Smooth muscle cell (in vitro differentiated cells): Measurements from ENCODE around the gene PCAT7. TPM values are rescaled to one million over a fixed set of nuclear protein-coding genes. Genes with fewer than 3 reads are reported as not detected.

Experiments used
- DNase-seq: peaks from one replicate; lab custom pipeline; 2025; ENCODE audit not compliant: unreplicated experiment; lab: John Stamatoyannopoulos, UW
- H2AFZ ChIP-seq: fragments of 200-600 bp; sonication (generic); 2 replicates; pipeline ENCODE4 v1.6.0; 2016; ENCODE audit warnings: antibody characterized with exemption, low read depth, mild to moderate bottlenecking
- H3F3A ChIP-seq: fragments of 200-600 bp; sonication (generic); 2 replicates; pipeline ENCODE4 v1.6.0; 2017; ENCODE audit warnings: antibody characterized with exemption, low read depth
- H3K27ac ChIP-seq: fragments of 200-600 bp; sonication (generic); 2 replicates; pipeline ENCODE4 v1.5.1; 2016; ENCODE audit warnings: low read depth, mild to moderate bottlenecking
- H3K27me3 ChIP-seq: fragments of 200-600 bp; sonication (generic); 2 replicates; pipeline ENCODE4 v1.6.1; 2016; ENCODE audit warnings: low read depth, mild to moderate bottlenecking
- H3K36me3 ChIP-seq: fragments of 200-600 bp; sonication (generic); 2 replicates; pipeline ENCODE4 v1.5.1; 2016; ENCODE audit warnings: low read depth
- H3K4me1 ChIP-seq: fragments of 200-600 bp; sonication (generic); 2 replicates; pipeline ENCODE4 v1.5.1; 2016; ENCODE audit warnings: low read depth
- H3K4me2 ChIP-seq: fragments of 200-600 bp; sonication (generic); 2 replicates; pipeline ENCODE4 v1.6.0; 2016; ENCODE audit warnings: mild to moderate bottlenecking
- H3K4me3 ChIP-seq: fragments of 200-600 bp; sonication (generic); 2 replicates; pipeline ENCODE4 v1.5.1; 2016; ENCODE audit warnings: mild to moderate bottlenecking
- H3K79me2 ChIP-seq: fragments of 200-600 bp; sonication (generic); 2 replicates; pipeline ENCODE4 v1.6.0; 2016; ENCODE audit warnings: low read depth, mild to moderate bottlenecking
- H3K9ac ChIP-seq: fragments of 200-600 bp; sonication (generic); 2 replicates; pipeline ENCODE4 v1.6.0; 2016; ENCODE audit warnings: low read depth
- H3K9me3 ChIP-seq: fragments of 200-600 bp; sonication (generic); replicated peaks from 2 replicates; pipeline ENCODE4 v1.5.1; 2016; ENCODE audit warnings: low read depth
- H4K20me1 ChIP-seq: fragments of 200-600 bp; sonication (generic); 2 replicates; pipeline ENCODE4 v1.6.0; 2016; ENCODE audit warnings: low read depth
- WGBS: methylation state at CpG from one replicate; pipeline ENCODE4 v1.1.7; 2016; ENCODE audit warnings: low lambda C conversion rate; 5-methylcytosine and 5-hydroxymethylcytosine counted together
- polyA plus RNA-seq: library from polyadenylated mRNA; unstranded; fragments of >200 nt; fragmentation: Nextera tagmentation; extraction: Ambion mirVana; gene quantifications from 2 replicates; pipeline ENCODE4 v1.2.1, GENCODE V29; 2016
- total RNA-seq: library from RNA; depleted of rRNA; stranded (reverse); fragments of >200 nt; gene quantifications from 2 replicates; pipeline ENCODE4 v1.2.3, GENCODE V29; 2014
- TF ChIP-seq, protein P1 (sequence below): fragments of 200-600 bp; sonication (generic); IDR thresholded peaks from 2 replicates; pipeline ENCODE4 v1.5.1; 2017; ENCODE audit warnings: borderline replicate concordance, mild to moderate bottlenecking, antibody characterized with exemption; ENCODE audit not compliant: insufficient read depth, poor library complexity, severe bottlenecking

PCAT7 gene
- total and polyA plus RNA-seq, 2 experiments from 2014 or later: 8.2 to 8.7 TPM

- Histone ChIP-seq H3K4me3 (no peak overlapping the region), H4K20me1 (peaks cover 6% of the 10 kb centered on the region), H3F3A (no peaks in the 10 kb centered on the region), H2AFZ (no peak overlapping the region), H3K4me2 (no peak overlapping the region), H3K27ac (no peak overlapping the region), H3K36me3 (no peaks in the 10 kb centered on the region), H3K27me3 (no peaks in the 10 kb centered on the region), H3K9ac (no peak overlapping the region), H3K4me1 (no peaks in the 10 kb centered on the region), H3K79me2 (peaks cover 25% of the 10 kb centered on the region), H3K9me3 (no peaks in the 10 kb centered on the region)
- TF ChIP-seq, protein P1, sequence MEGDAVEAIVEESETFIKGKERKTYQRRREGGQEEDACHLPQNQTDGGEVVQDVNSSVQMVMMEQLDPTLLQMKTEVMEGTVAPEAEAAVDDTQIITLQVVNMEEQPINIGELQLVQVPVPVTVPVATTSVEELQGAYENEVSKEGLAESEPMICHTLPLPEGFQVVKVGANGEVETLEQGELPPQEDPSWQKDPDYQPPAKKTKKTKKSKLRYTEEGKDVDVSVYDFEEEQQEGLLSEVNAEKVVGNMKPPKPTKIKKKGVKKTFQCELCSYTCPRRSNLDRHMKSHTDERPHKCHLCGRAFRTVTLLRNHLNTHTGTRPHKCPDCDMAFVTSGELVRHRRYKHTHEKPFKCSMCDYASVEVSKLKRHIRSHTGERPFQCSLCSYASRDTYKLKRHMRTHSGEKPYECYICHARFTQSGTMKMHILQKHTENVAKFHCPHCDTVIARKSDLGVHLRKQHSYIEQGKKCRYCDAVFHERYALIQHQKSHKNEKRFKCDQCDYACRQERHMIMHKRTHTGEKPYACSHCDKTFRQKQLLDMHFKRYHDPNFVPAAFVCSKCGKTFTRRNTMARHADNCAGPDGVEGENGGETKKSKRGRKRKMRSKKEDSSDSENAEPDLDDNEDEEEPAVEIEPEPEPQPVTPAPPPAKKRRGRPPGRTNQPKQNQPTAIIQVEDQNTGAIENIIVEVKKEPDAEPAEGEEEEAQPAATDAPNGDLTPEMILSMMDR: no peak
- 72% methylated on average over 6 of the region's 6 CpGs for WGBS
- no peak for DNase-seq
These were observed 43.5 kb upstream of the PCAT7 start for GRCh38 chr9:94511134-94511954.

- no peak overlapping the region for H3K27ac ChIP-seq
- no peaks in the 10 kb centered on the region for H3K36me3 ChIP-seq
- 94% methylated on average over 2 of the region's 2 CpGs for WGBS
- no peak overlapping the region for H3K9ac ChIP-seq
- no peaks in the 10 kb centered on the region for H3K9me3 ChIP-seq
- no peak overlapping the region for H2AFZ ChIP-seq
- H3K27me3 ChIP-seq: no peaks in the 10 kb centered on the region
- no peak for DNase-seq
- TF ChIP-seq, protein P1: no peak
- H3K4me2 ChIP-seq: no peak overlapping the region
- H3F3A ChIP-seq: no peaks in the 10 kb centered on the region
- H3K4me1 ChIP-seq: no peaks in the 10 kb centered on the region
- no peak overlapping the region for H3K4me3 ChIP-seq
- peaks cover 6% of the 10 kb centered on the region for H4K20me1 ChIP-seq
- peaks cover 25% of the 10 kb centered on the region for H3K79me2 ChIP-seq
These were observed 43.0 kb upstream of the PCAT7 start for GRCh38 chr9:94511955-94512265.

DNA sequence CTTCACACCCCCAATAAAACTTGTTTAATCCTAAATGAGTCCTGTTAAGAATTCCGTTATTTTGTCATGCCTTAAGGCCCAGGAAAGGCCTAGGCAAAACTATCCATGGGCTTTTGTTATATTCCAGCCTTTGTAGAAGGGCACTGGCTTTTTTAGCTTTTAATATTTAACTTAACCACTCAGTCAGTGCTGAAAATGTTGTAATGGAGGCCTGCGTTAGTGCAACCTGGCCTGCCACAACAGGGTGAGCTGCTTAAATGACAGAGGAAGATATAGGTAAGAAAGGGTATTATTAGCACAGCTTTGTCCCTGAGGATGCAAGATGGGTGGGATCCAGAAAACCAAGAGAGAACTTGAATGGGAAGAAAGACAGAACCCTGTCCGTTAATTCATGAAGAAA, 40.2 kb upstream of the PCAT7 start:
- Histone ChIP-seq H2AFZ (no peak overlapping the region), H3K27ac (no peak overlapping the region), H3K36me3 (no peaks in the 10 kb centered on the region), H3K4me3 (no peak overlapping the region), H3K9ac (no peak overlapping the region), H3K4me2 (no peak overlapping the region), H3K4me1 (no peaks in the 10 kb centered on the region), H4K20me1 (peaks cover 6% of the 10 kb centered on the region), H3K79me2 (peaks cover 24% of the 10 kb centered on the region), H3K27me3 (no peaks in the 10 kb centered on the region), H3F3A (no peaks in the 10 kb centered on the region), H3K9me3 (no peaks in the 10 kb centered on the region)
- 81% methylated on average over 3 of the region's 3 CpGs for WGBS
- TF ChIP-seq, protein P1: no peak
- no peak for DNase-seq

DNA sequence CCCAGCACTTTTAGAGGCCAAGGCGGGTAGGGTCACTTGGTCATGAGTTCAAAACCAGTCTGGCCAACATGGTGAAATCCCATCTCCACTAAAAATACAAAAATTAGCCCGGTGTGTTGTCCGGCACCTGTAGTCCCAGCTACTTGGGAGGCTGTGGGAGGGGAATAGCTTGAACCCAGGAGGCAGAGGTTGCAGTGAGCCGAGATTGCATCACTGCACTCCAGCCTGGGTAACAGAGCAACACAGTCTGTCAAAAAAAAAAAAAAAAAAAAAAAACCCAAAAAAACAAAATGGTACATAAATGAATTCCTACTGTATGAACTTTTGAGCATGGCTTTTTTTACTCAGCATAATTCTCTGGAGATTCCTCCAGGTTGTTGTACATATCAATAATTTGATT, 37.6 kb upstream of the PCAT7 start:
- no peak overlapping the region for H3K9ac ChIP-seq

More for the DNA sequence above, 37.6 kb upstream of the PCAT7 start:
- DNase-seq: no peak
- Histone ChIP-seq H3K4me1 (no peaks in the 10 kb centered on the region), H2AFZ (no peak overlapping the region), H4K20me1 (no peaks in the 10 kb centered on the region), H3K9me3 (no peaks in the 10 kb centered on the region), H3K4me3 (no peak overlapping the region), H3K27me3 (no peaks in the 10 kb centered on the region), H3K36me3 (no peaks in the 10 kb centered on the region), H3K4me2 (no peak overlapping the region), H3K27ac (no peak overlapping the region), H3K79me2 (peaks cover 24% of the 10 kb centered on the region), H3F3A (no peaks in the 10 kb centered on the region)
- TF ChIP-seq, protein P1: no peak
- 92% methylated on average over 4 of the region's 4 CpGs for WGBS
